CMK (cell line): ENCODE measurements around the gene COTL1.
"Not testable (repeated sequence)": the region's sequence is repeated elsewhere in the genome, so short reads cannot be mapped to it uniquely, and the experiment has no call there.

Experiments used
- DNase-seq: peaks from one replicate; pipeline ENCODE4 v3.0.0-alpha.2; 2010; ENCODE audit warnings: low read depth

COTL1 gene

GRCh38 chr16:84528322-84528721, 89.6 kb downstream of the COTL1 start:
- DNase-seq: no peak

- no peak for DNase-seq
Measured at GRCh38 chr16:84527532-84528269, 90.2 kb downstream of the COTL1 start.

- no peak for DNase-seq
Measured at GRCh38 chr16:84526794-84527531, 90.9 kb downstream of the COTL1 start.

GRCh38 chr16:84524941-84525581, 92.8 kb downstream of the COTL1 start:
- not testable (repeated sequence) for DNase-seq

GRCh38 chr16:84524346-84524920, 93.4 kb downstream of the COTL1 start:
- DNase-seq: no peak

GRCh38 chr16:84521497-84521770, 96.4 kb downstream of the COTL1 start:
- no peak for DNase-seq

GRCh38 chr16:84520725-84521496, 97.0 kb downstream of the COTL1 start:
- no peak for DNase-seq

- no peak for DNase-seq
Measured at GRCh38 chr16:84519855-84520254, 98.0 kb downstream of the COTL1 start.

GRCh38 chr16:84518804-84519341, 99.0 kb downstream of the COTL1 start:
- DNase-seq: no peak

GRCh38 chr16:84518220-84518619, 99.7 kb downstream of the COTL1 start:
- not testable (repeated sequence) for DNase-seq

GRCh38 chr16:84517366-84517765, 100.5 kb downstream of the COTL1 start:
- DNase-seq: no peak
